OCI-LY3 (cell line): ENCODE measurements around the gene ATP8B4.

Experiments used
- CTCF ChIP-seq: fragments of 200-600, 300-600 bp; sonication (generic); IDR thresholded peaks from 2 replicates; pipeline ENCODE4 v1.5.1; 2014; ENCODE audit warnings: antibody characterized with exemption, low read length, low read depth
- EZH2phosphoT487 ChIP-seq: fragments of 200-600 bp; shearing (Covaris generic); IDR thresholded peaks from 2 replicates; pipeline ENCODE4 v1.6.1; 2018; ENCODE audit warnings: antibody characterized with exemption, mixed run types, low read depth

DNA sequence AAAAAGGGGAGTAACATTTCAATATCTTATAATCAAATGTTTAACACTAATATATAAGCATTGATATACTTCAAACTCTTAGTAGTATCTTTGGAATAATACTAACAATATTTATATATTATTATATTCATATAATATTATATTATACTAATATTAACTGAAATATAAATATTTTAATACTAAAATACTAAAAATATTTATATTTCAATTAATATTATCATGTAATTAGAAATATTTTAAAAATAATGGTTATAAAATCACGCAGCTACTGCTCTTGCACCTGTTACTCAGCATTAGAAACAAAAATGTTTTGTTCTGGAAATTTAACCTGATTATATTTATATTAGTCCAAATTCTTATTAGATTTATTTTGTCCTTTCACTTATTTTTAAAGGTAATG, 12.6 kb upstream of the ATP8B4 start:
- TF ChIP-seq CTCF (no peak), EZH2phosphoT487 (no peak)
